ENCODE results near the gene CEP295NL. TPM values are rescaled to one million over a fixed set of nuclear protein-coding genes. Genes with fewer than 3 reads are reported as not detected.

The CEP295NL gene
- total RNA-seq, 1 experiment from 2014 or later = 0.87 TPM

DNA sequence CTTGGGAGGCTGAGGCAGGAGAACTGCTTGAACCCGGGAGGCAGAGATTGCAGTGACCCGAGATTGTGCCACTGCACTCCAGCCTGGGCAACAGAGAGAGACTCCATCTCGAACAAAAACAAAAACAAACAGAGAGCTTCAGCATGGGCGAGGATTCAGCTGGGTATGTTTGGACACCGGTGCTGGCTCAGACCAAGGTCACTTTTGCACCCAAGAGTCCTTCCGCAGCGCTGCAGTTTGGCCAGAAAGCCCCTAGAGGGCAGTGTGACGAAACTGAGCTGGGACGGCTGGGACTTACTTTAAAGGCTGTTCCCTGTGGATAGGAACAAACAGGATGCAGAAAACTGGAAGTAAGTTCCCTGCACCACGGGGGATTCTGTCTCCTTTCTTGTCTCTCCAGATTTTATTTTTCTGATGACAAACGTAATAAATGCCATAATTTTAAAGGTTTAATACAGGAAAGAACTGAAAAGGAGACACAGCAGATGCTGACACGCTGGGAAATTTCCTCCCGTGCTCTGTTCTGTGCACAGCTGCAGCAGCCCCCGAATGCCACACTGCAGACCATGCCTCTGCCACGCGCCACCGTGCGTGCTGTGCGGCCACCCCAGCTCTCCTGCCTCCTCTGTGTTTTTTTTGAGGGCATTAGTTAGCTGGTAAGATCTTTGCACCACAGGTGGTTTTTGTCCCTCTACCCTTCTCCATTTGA, 37.2 kb downstream of the CEP295NL start:
- H3K27ac ChIP-seq (ENCODE audit: low read length) = no peak overlapping the region
- no peak overlapping the region; a peak in 1 of 4 replicates for H3K4me3 ChIP-seq (ENCODE audit: low read depth in 2 of 2, low read length in 2 of 2)
- in situ Hi-C loops (cut with HindIII; ENCODE audit: low pct_unique_long_range_greater_than_20kb, low sequenced_read_pairs) = no loop called here
- H3K27me3 ChIP-seq (ENCODE audit: control insufficient read depth, insufficient read depth, low read length) = no peaks in the 10 kb centered on the region
- intact Hi-C loops (cut with micrococcal nuclease; ENCODE audit: unreplicated experiment) = loop anchor here (2.0 kb wide), 1 partner anchor 105 kb away; no protein-coding TSS in a partner anchor
- no TSS peak for BruUV-seq (replicated peaks)
- peak; percentile 71 for DNase-seq (ENCODE audit: low read depth, low spot score)
- peak; percentile 87 for ATAC-seq
- ChIA-PET CTCF (interaction anchor here (0.5 to 2.3 kb wide), 15 partner anchors 12 to 1199 kb away, joined by 3 to 33 read pairs (median 3); no protein-coding TSS in a partner anchor), POLR2A (interaction anchor here (0.7 kb wide), 1 partner anchor 11 kb away, joined by 6 read pairs; no protein-coding TSS in a partner anchor)
- no peaks in the 10 kb centered on the region for H3K36me3 ChIP-seq (ENCODE audit: control insufficient read depth, insufficient read depth, low read length)
- TF ChIP-seq TCF7L2 (IDR thresholded peaks at IDR 0.05; ENCODE audit: low read depth, low read length) = no peak
- TF ChIP-seq, protein P1, sequence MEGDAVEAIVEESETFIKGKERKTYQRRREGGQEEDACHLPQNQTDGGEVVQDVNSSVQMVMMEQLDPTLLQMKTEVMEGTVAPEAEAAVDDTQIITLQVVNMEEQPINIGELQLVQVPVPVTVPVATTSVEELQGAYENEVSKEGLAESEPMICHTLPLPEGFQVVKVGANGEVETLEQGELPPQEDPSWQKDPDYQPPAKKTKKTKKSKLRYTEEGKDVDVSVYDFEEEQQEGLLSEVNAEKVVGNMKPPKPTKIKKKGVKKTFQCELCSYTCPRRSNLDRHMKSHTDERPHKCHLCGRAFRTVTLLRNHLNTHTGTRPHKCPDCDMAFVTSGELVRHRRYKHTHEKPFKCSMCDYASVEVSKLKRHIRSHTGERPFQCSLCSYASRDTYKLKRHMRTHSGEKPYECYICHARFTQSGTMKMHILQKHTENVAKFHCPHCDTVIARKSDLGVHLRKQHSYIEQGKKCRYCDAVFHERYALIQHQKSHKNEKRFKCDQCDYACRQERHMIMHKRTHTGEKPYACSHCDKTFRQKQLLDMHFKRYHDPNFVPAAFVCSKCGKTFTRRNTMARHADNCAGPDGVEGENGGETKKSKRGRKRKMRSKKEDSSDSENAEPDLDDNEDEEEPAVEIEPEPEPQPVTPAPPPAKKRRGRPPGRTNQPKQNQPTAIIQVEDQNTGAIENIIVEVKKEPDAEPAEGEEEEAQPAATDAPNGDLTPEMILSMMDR (IDR thresholded peaks at IDR 0.05) = peak; percentile 96
- peaks cover 13% of the 10 kb centered on the region for H3K4me1 ChIP-seq (ENCODE audit: control insufficient read depth, insufficient read depth, low read length)
- no peaks in the 10 kb centered on the region for H3K9me3 ChIP-seq (ENCODE audit: control insufficient read depth, insufficient read depth, low read depth, low read length)

DNA sequence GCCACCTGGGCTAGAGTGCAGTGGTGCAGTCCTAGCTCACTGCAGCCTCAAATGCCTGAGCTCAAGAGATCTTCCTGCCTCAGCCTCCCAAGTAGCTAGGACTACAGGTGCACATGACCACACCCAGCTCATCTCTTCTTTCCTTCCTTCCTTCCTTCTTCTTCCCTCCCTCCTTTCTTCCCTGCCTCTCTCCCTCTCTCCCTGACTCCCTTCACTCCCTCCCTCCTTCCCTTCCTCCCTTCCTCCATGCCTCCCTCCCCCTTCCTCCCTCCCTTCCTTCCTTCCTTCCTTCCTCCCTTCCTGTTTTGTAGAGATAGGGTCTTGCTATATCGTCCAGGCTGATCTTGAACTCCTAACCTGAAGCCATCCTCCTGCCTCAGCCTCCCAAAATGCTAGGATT, 38.9 kb downstream of the CEP295NL start:
- TF ChIP-seq SIN3A (IDR thresholded peaks at IDR 0.05; ENCODE audit: borderline replicate concordance, insufficient read depth, low read depth, low read length) = no peak
- no peak for TF ChIP-seq POLR2AphosphoS5 (IDR thresholded peaks at IDR 0.05; ENCODE audit: low read depth, low read length)
- TF ChIP-seq, protein P1 (IDR thresholded peaks at IDR 0.05) = no peak
- no peak for TF ChIP-seq TCF7L2 (IDR thresholded peaks at IDR 0.05; ENCODE audit: low read depth, low read length)
- TF ChIP-seq, protein P2, sequence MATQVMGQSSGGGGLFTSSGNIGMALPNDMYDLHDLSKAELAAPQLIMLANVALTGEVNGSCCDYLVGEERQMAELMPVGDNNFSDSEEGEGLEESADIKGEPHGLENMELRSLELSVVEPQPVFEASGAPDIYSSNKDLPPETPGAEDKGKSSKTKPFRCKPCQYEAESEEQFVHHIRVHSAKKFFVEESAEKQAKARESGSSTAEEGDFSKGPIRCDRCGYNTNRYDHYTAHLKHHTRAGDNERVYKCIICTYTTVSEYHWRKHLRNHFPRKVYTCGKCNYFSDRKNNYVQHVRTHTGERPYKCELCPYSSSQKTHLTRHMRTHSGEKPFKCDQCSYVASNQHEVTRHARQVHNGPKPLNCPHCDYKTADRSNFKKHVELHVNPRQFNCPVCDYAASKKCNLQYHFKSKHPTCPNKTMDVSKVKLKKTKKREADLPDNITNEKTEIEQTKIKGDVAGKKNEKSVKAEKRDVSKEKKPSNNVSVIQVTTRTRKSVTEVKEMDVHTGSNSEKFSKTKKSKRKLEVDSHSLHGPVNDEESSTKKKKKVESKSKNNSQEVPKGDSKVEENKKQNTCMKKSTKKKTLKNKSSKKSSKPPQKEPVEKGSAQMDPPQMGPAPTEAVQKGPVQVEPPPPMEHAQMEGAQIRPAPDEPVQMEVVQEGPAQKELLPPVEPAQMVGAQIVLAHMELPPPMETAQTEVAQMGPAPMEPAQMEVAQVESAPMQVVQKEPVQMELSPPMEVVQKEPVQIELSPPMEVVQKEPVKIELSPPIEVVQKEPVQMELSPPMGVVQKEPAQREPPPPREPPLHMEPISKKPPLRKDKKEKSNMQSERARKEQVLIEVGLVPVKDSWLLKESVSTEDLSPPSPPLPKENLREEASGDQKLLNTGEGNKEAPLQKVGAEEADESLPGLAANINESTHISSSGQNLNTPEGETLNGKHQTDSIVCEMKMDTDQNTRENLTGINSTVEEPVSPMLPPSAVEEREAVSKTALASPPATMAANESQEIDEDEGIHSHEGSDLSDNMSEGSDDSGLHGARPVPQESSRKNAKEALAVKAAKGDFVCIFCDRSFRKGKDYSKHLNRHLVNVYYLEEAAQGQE (IDR thresholded peaks at IDR 0.05; ENCODE audit: insufficient read depth in 1 of 2, low read depth in 2 of 2, low read length in 1 of 2) = no peak
- Histone ChIP-seq H3K36me3 (ENCODE audit: control insufficient read depth, insufficient read depth, low read length) (no peaks in the 10 kb centered on the region), H3K4me1 (ENCODE audit: control insufficient read depth, insufficient read depth, low read length) (peaks cover 13% of the 10 kb centered on the region), H3K9me3 (ENCODE audit: control insufficient read depth, insufficient read depth, low read depth, low read length) (no peaks in the 10 kb centered on the region), H3K27ac (ENCODE audit: low read length) (no peak overlapping the region), H3K4me3 (ENCODE audit: low read depth in 2 of 2, low read length in 2 of 2) (no peak overlapping the region), H3K27me3 (ENCODE audit: control insufficient read depth, insufficient read depth, low read length) (no peaks in the 10 kb centered on the region)
- CTCF ChIA-PET = interaction anchor here (1.0 kb wide), 1 partner anchor 11 kb away, joined by 4 read pairs; no protein-coding TSS in a partner anchor
- intact Hi-C loops (cut with micrococcal nuclease; ENCODE audit: unreplicated experiment) = no loop called here
- BruUV-seq (replicated peaks) = no TSS peak
- in situ Hi-C loops (cut with HindIII; ENCODE audit: low pct_unique_long_range_greater_than_20kb, low sequenced_read_pairs) = no loop called here
- ATAC-seq (no peak), DNase-seq (ENCODE audit: low read depth, low spot score) (no peak)
- POLR2A ChIA-PET = no interaction called here

Measured in Panc1 (cell line).